DMS79 (cell line): ENCODE results near the gene SUPT5H.
A peak's percentile ranks its signal among the peaks of the same experiment; 100 is the strongest.

Experiments used
- DNase-seq: peaks from one replicate; lab custom pipeline; 2025; lab: John Stamatoyannopoulos, UW

The SUPT5H gene

GRCh38 chr19:39445196-39446111 is at the start of gene SUPT5H:
Gene SUPT5H (plus strand): TSS chr19:39445582. CDS start chr19:39445891, 309 bp downstream.
- peak; percentile 97 for DNase-seq

- DNase-seq: peak; percentile 16
Measured at GRCh38 chr19:39397360-39398296, 47.8 kb upstream of the SUPT5H start.

- no peak for DNase-seq
Measured at GRCh38 chr19:39398297-39398864, 47.0 kb upstream of the SUPT5H start.

GRCh38 chr19:39399668-39400050 is 45.7 kb upstream of the SUPT5H start:
- no peak for DNase-seq

- no peak for DNase-seq
Measured at GRCh38 chr19:39400061-39400460, 45.3 kb upstream of the SUPT5H start.

- DNase-seq: no peak
Measured at GRCh38 chr19:39401070-39401548, 44.3 kb upstream of the SUPT5H start.

- no peak for DNase-seq
Measured at GRCh38 chr19:39401549-39402345, 43.6 kb upstream of the SUPT5H start.

- peak; percentile 36 for DNase-seq
Measured at GRCh38 chr19:39402346-39403300, 42.8 kb upstream of the SUPT5H start.

- peak; percentile 70 for DNase-seq
Measured at GRCh38 chr19:39403331-39404312, 41.8 kb upstream of the SUPT5H start.

- DNase-seq: no peak
Measured at GRCh38 chr19:39405261-39405957, 40.0 kb upstream of the SUPT5H start.

GRCh38 chr19:39405958-39406655 is 39.3 kb upstream of the SUPT5H start:
- DNase-seq: no peak

GRCh38 chr19:39406656-39407409 is 38.5 kb upstream of the SUPT5H start, which contains the start of gene ZFP36:
Gene ZFP36 (plus strand): TSS chr19:39406847. CDS start chr19:39406905, 58 bp downstream.
- peak; percentile 34 for DNase-seq

- DNase-seq: no peak
Measured at GRCh38 chr19:39407410-39407659, 38.0 kb upstream of the SUPT5H start.

GRCh38 chr19:39407660-39408391 is 37.6 kb upstream of the SUPT5H start:
- DNase-seq: no peak

GRCh38 chr19:39408392-39409207 is 36.8 kb upstream of the SUPT5H start:
- peak; percentile 32 for DNase-seq
